Measurements from ENCODE around the gene RASAL3. TPM values are rescaled to one million over a fixed set of nuclear protein-coding genes. Genes with fewer than 3 reads are reported as not detected.

RASAL3 gene
- total RNA-seq, 1 experiment from 2014 or later = 1.9 TPM

- H3K56ac ChIP-seq (ENCODE audit: insufficient read length, low read depth, low read length) = no peak overlapping the region
- Mint-ChIP-seq H3K36me3 (ENCODE audit: insufficient read depth in 1 of 3, low read depth in 3 of 3) (no peaks in the 10 kb centered on the region), H3K4me3 (peak overlapping the region; percentile 42 to 72; a peak in 4 of 5 replicates), H3K27me3 (ENCODE audit: low read depth) (peaks cover 87% of the 10 kb centered on the region), H3K4me1 (peaks cover 7 to 16% of the 10 kb centered on the region in 2 experiments), H3K27ac (no peak overlapping the region), H3K9me3 (no peaks in the 10 kb centered on the region; a peak in 4 of 5 replicates)
- peaks cover 19% of the 10 kb centered on the region for H3K23me2 ChIP-seq (ENCODE audit: insufficient read length, low read depth, low read length, poor library complexity, severe bottlenecking)
- TF ChIP-seq CTCF (conservative IDR thresholded peaks at IDR 0.05) = no peak
- no peak overlapping the region for H3K9ac ChIP-seq (ENCODE audit: extremely low read depth, insufficient read length, low read length)
- H2BK20ac ChIP-seq (ENCODE audit: low read depth, low read length, poor library complexity, severe bottlenecking) = no peak overlapping the region
- peak; percentile 99 for DNase-seq
- no peak overlapping the region for H3K23ac ChIP-seq (ENCODE audit: insufficient read length, low read depth, low read length)
- no peak overlapping the region for H2BK5ac ChIP-seq (ENCODE audit: insufficient read length, low read length)
- H3K9me3 ChIP-seq (ENCODE audit: control insufficient read depth, low read depth, low read length) = no peaks in the 10 kb centered on the region
- H3K79me1 ChIP-seq (ENCODE audit: insufficient read depth, low read depth, low read length, poor library complexity, severe bottlenecking) = no peaks in the 10 kb centered on the region
- peak overlapping the region; percentile 52 for H3K4me2 ChIP-seq (ENCODE audit: insufficient read depth, insufficient read length, low read length)
- no peak overlapping the region for H2BK15ac ChIP-seq (ENCODE audit: low read depth, low read length)
- H3K27ac ChIP-seq (ENCODE audit: insufficient read length, low read depth, low read length) = no peak overlapping the region
- no peaks in the 10 kb centered on the region for H3K4me1 ChIP-seq (ENCODE audit: insufficient read depth, low read length)
- no peak overlapping the region for H2AFZ ChIP-seq (ENCODE audit: low read length)
- no peak overlapping the region for H3K14ac ChIP-seq (ENCODE audit: insufficient read depth, low read length)
- H2AK5ac ChIP-seq (ENCODE audit: insufficient read length, low read length) = no peak overlapping the region
- H3K27me3 ChIP-seq (ENCODE audit: insufficient read depth, low read length) = peaks cover 14% of the 10 kb centered on the region; the same call in 1 of the 2 replicates
- H2BK12ac ChIP-seq (ENCODE audit: insufficient read length, low read depth, low read length) = no peak overlapping the region
- no peak overlapping the region for H4K8ac ChIP-seq (replicated peaks; ENCODE audit: insufficient read length, low read depth, low read length)
- no peak overlapping the region for H4K5ac ChIP-seq (ENCODE audit: insufficient read length, low read depth, low read length)
- H3K79me2 ChIP-seq (ENCODE audit: insufficient read depth, low read length) = no peaks in the 10 kb centered on the region
- no peak overlapping the region for H3K4ac ChIP-seq (ENCODE audit: low read depth, low read length)
- H3T11ph ChIP-seq (ENCODE audit: low read length) = no peak overlapping the region
- no CpG with 5 or more reads among the region's 86 CpGs for WGBS (ENCODE audit: extremely low coverage, insufficient read length, low lambda C conversion rate)
- H2BK120ac ChIP-seq (ENCODE audit: low read depth, low read length, poor library complexity, severe bottlenecking) = no peak overlapping the region
- no peaks in the 10 kb centered on the region for H4K20me1 ChIP-seq (ENCODE audit: control insufficient read depth, insufficient read depth, insufficient read length)
- H4K91ac ChIP-seq (ENCODE audit: insufficient read length, low read depth, low read length) = no peak overlapping the region
- no peak overlapping the region for H3K18ac ChIP-seq (ENCODE audit: insufficient read length, low read depth, low read length)
These were observed 7.3 kb downstream of the RASAL3 start for GRCh38 chr19:15456871-15457700.
